Measurements from ENCODE around the gene REEP2. TPM values are rescaled to one million over a fixed set of nuclear protein-coding genes. Genes with fewer than 3 reads are reported as not detected.

REEP2 gene
- polyA plus RNA-seq, 2 of the 4 experiments (the other 2 are of a cell fraction): 4.6 to 5.1 TPM

DNA sequence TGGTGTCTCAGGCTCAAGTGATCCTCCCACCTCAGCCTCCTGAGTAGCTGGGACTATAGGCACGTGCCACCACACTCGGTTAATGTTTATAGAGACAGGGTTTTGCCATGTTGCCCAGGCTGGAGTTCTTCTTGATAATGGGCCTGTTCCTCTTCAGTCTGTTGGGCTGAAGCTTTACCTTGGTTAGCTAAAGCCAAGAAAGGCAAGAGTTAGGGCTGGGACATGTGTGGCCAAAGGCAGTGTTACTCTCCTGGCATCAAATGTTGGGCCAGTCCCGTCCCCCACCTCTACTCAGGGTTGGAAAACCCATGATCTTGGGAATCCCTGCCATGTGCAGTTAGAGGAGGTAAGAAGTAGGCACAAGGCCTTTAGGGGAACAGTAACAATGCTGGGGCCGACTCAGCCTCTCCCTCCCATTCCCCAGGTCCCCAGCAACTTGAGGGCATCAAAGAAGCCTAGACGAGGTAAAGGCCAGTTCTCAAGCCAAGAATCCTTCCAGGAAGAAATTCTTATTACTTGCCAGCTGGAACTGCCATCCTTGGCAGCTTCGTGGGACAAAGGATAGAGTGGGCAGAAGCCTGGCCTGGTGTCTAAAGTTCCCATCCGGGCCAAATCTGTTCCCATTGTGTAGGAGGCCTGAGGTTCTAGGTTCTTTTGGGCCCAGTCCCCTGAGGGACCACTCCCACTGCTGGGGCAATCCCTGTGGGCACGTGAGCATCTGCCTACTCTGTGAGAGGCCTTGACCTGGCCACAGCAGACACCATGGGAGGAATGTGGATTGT, 30.9 kb downstream of the REEP2 start:
- POLR2A ChIA-PET: no interaction called here
- CTCF ChIA-PET: interaction anchor here (0.9 to 2.8 kb wide), 3 partner anchors 24 to 79 kb away, joined by 3 to 13 read pairs (median 4); no protein-coding TSS in a partner anchor
- FAIRE-seq: no peak
- H3K4me3 ChIP-seq: no peak overlapping the region
- WGBS (ENCODE audit: missing lambda C conversion rate): 53% methylated on average over 8 of the region's 8 CpGs
- H3K4me2 ChIP-seq: no peak overlapping the region
- H3K9me3 ChIP-seq: no peaks in the 10 kb centered on the region
- peaks cover 6% of the 10 kb centered on the region; the same call in 2 of the 3 replicates for H3K4me1 ChIP-seq
- no peak overlapping the region for H3K27ac ChIP-seq
- peak; percentile 35 to 94 for DNase-seq (ENCODE audit: low read depth in 1 of 2, low spot score in 1 of 2)
- ATAC-seq: peak; percentile 37 to 52
- TF ChIP-seq CHD4 (IDR thresholded peaks at IDR 0.05; ENCODE audit: borderline replicate concordance) (no peak), ZNF302 (CRISPR knock-in tag; IDR thresholded peaks at IDR 0.05) (no peak), CBX2 (IDR thresholded peaks at IDR 0.05; ENCODE audit: borderline replicate concordance, low read depth) (no peak), RAD21 (conservative IDR thresholded peaks at IDR 0.05 in 1 of 2, IDR thresholded peaks at IDR 0.05 in 1 of 2) (no peak), TFCP2L1 (CRISPR knock-in tag; IDR thresholded peaks at IDR 0.05) (peak; percentile 99), MAZ (IDR thresholded peaks at IDR 0.05; ENCODE audit: borderline replicate concordance, low read depth, low read length) (peak; percentile 28; the same call in 1 of the 2 replicates), EP300 (IDR thresholded peaks at IDR 0.05) (no peak), CEBPB (IDR thresholded peaks at IDR 0.05) (no peak), KDM1A (IDR thresholded peaks at IDR 0.05; ENCODE audit: low read depth) (no peak), MYC (IDR thresholded peaks at IDR 0.05; ENCODE audit: borderline replicate concordance, low read length) (no peak), FOXS1 (CRISPR knock-in tag; IDR thresholded peaks at IDR 0.05) (peak; percentile 63), SMC3 (IDR thresholded peaks at IDR 0.05) (no peak), RCOR1 (IDR thresholded peaks at IDR 0.05; ENCODE audit: low read depth, low read length) (no peak), MAFK (IDR thresholded peaks at IDR 0.05; ENCODE audit: partially characterized antibody) (no peak), HOXB5 (CRISPR knock-in tag; IDR thresholded peaks at IDR 0.05) (peak; percentile 85), SREBF2 (IDR thresholded peaks at IDR 0.05) (no peak), HOXA7 (CRISPR knock-in tag; IDR thresholded peaks at IDR 0.05) (peak; percentile 100), PHF8 (IDR thresholded peaks at IDR 0.05; ENCODE audit: borderline replicate concordance, low read depth) (no peak), RARB (CRISPR knock-in tag; IDR thresholded peaks at IDR 0.05) (peak; percentile 99), RFX5 (IDR thresholded peaks at IDR 0.05) (no peak), ZC3H11A (IDR thresholded peaks at IDR 0.05) (no peak), CHD2 (IDR thresholded peaks at IDR 0.05; ENCODE audit: low read length, partially characterized antibody) (peak; percentile 69), NFE2L2 (conservative IDR thresholded peaks at IDR 0.05; ENCODE audit: low read length) (0 out of 2 replicates have a peak, but pooled peaks have one; percentile 2), HEYL (CRISPR knock-in tag; IDR thresholded peaks at IDR 0.05) (peak; percentile 74), ZFP36 (IDR thresholded peaks at IDR 0.05; ENCODE audit: borderline replicate concordance, partially characterized antibody) (no peak), NR3C1 (IDR thresholded peaks at IDR 0.05) (no peak)
- TF ChIP-seq, protein P1, sequence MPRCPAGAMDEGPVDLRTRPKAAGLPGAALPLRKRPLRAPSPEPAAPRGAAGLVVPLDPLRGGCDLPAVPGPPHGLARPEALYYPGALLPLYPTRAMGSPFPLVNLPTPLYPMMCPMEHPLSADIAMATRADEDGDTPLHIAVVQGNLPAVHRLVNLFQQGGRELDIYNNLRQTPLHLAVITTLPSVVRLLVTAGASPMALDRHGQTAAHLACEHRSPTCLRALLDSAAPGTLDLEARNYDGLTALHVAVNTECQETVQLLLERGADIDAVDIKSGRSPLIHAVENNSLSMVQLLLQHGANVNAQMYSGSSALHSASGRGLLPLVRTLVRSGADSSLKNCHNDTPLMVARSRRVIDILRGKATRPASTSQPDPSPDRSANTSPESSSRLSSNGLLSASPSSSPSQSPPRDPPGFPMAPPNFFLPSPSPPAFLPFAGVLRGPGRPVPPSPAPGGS (IDR thresholded peaks at IDR 0.05): no peak
- TF ChIP-seq, protein P2, sequence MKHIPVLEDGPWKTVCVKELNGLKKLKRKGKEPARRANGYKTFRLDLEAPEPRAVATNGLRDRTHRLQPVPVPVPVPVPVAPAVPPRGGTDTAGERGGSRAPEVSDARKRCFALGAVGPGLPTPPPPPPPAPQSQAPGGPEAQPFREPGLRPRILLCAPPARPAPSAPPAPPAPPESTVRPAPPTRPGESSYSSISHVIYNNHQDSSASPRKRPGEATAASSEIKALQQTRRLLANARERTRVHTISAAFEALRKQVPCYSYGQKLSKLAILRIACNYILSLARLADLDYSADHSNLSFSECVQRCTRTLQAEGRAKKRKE (CRISPR knock-in tag; IDR thresholded peaks at IDR 0.05; ENCODE audit: low read depth): peak; percentile 73
- TF ChIP-seq, protein P3, sequence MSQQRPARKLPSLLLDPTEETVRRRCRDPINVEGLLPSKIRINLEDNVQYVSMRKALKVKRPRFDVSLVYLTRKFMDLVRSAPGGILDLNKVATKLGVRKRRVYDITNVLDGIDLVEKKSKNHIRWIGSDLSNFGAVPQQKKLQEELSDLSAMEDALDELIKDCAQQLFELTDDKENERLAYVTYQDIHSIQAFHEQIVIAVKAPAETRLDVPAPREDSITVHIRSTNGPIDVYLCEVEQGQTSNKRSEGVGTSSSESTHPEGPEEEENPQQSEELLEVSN (IDR thresholded peaks at IDR 0.05; ENCODE audit: borderline replicate concordance, low read depth): no peak
- TF ChIP-seq, protein P4, sequence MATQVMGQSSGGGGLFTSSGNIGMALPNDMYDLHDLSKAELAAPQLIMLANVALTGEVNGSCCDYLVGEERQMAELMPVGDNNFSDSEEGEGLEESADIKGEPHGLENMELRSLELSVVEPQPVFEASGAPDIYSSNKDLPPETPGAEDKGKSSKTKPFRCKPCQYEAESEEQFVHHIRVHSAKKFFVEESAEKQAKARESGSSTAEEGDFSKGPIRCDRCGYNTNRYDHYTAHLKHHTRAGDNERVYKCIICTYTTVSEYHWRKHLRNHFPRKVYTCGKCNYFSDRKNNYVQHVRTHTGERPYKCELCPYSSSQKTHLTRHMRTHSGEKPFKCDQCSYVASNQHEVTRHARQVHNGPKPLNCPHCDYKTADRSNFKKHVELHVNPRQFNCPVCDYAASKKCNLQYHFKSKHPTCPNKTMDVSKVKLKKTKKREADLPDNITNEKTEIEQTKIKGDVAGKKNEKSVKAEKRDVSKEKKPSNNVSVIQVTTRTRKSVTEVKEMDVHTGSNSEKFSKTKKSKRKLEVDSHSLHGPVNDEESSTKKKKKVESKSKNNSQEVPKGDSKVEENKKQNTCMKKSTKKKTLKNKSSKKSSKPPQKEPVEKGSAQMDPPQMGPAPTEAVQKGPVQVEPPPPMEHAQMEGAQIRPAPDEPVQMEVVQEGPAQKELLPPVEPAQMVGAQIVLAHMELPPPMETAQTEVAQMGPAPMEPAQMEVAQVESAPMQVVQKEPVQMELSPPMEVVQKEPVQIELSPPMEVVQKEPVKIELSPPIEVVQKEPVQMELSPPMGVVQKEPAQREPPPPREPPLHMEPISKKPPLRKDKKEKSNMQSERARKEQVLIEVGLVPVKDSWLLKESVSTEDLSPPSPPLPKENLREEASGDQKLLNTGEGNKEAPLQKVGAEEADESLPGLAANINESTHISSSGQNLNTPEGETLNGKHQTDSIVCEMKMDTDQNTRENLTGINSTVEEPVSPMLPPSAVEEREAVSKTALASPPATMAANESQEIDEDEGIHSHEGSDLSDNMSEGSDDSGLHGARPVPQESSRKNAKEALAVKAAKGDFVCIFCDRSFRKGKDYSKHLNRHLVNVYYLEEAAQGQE (IDR thresholded peaks at IDR 0.05): peak; percentile 60
- TF ChIP-seq, protein P5, sequence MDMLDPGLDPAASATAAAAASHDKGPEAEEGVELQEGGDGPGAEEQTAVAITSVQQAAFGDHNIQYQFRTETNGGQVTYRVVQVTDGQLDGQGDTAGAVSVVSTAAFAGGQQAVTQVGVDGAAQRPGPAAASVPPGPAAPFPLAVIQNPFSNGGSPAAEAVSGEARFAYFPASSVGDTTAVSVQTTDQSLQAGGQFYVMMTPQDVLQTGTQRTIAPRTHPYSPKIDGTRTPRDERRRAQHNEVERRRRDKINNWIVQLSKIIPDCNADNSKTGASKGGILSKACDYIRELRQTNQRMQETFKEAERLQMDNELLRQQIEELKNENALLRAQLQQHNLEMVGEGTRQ (IDR thresholded peaks at IDR 0.05): peak; percentile 50
- TF ChIP-seq, protein P6, sequence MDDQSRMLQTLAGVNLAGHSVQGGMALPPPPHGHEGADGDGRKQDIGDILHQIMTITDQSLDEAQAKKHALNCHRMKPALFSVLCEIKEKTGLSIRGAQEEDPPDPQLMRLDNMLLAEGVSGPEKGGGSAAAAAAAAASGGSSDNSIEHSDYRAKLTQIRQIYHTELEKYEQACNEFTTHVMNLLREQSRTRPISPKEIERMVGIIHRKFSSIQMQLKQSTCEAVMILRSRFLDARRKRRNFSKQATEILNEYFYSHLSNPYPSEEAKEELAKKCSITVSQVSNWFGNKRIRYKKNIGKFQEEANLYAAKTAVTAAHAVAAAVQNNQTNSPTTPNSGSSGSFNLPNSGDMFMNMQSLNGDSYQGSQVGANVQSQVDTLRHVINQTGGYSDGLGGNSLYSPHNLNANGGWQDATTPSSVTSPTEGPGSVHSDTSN (IDR thresholded peaks at IDR 0.05): no peak
- TF ChIP-seq, protein P7, sequence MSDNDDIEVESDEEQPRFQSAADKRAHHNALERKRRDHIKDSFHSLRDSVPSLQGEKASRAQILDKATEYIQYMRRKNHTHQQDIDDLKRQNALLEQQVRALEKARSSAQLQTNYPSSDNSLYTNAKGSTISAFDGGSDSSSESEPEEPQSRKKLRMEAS (IDR thresholded peaks at IDR 0.05): no peak
